HG03135 (cell line): ENCODE results near the gene BRMS1.
"Not testable (repeated sequence)": the region's sequence is repeated elsewhere in the genome, so short reads cannot be mapped to it uniquely, and the experiment has no call there.

Source experiments
- ATAC-seq: cut with Tn5 transposase; IDR thresholded peaks from one replicate; pipeline ENCODE4 v1.9.1; 2021; ENCODE audit warnings: mild to moderate bottlenecking, moderate library complexity; ENCODE audit not compliant: unreplicated experiment

Gene BRMS1

GRCh38 chr11:66363805-66364535 is 19.1 kb upstream of the BRMS1 start:
- no peak for ATAC-seq

GRCh38 chr11:66363187-66363601 is 18.3 kb upstream of the BRMS1 start:
- no peak for ATAC-seq

- no peak for ATAC-seq
These were observed 17.7 kb upstream of the BRMS1 start for GRCh38 chr11:66362481-66363147.

GRCh38 chr11:66361502-66361941 is 16.6 kb upstream of the BRMS1 start:
- ATAC-seq = no peak

GRCh38 chr11:66360406-66361073 is 15.6 kb upstream of the BRMS1 start:
- no peak for ATAC-seq

GRCh38 chr11:66359662-66360087 is 14.8 kb upstream of the BRMS1 start:
- no peak for ATAC-seq

GRCh38 chr11:66350560-66351235 is 5.8 kb upstream of the BRMS1 start:
- ATAC-seq = not testable (repeated sequence)

GRCh38 chr11:66349084-66349386 is 4.1 kb upstream of the BRMS1 start:
- ATAC-seq = no peak

- ATAC-seq = no peak
These were observed 2.7 kb upstream of the BRMS1 start, which contains the start of gene B4GAT1 for GRCh38 chr11:66347425-66348276. Gene B4GAT1, minus strand, starts transcription at chr11:66347629. Its CDS starts 84 bp downstream, at chr11:66347545.

- no peak for ATAC-seq
These were observed 1.8 kb upstream of the BRMS1 start for GRCh38 chr11:66346476-66347424.

GRCh38 chr11:66345316-66345649 is 379 bp upstream of the BRMS1 start:
- peak; percentile 3 for ATAC-seq

GRCh38 chr11:66343176-66343575 is 1.7 kb downstream of the BRMS1 start:
- ATAC-seq = no peak

- ATAC-seq = no peak
These were observed 3.3 kb downstream of the BRMS1 start for GRCh38 chr11:66341502-66342126.

- no peak for ATAC-seq
These were observed 4.1 kb downstream of the BRMS1 start for GRCh38 chr11:66340596-66341501.

- no peak for ATAC-seq
These were observed 5.0 kb downstream of the BRMS1 start for GRCh38 chr11:66339686-66340483.

GRCh38 chr11:66339162-66339675 is 5.7 kb downstream of the BRMS1 start:
- no peak for ATAC-seq
